ENCODE data around the gene CDC25B. TPM values are rescaled to one million over a fixed set of nuclear protein-coding genes. Genes with fewer than 3 reads are reported as not detected.
A peak's percentile ranks its signal among the peaks of the same experiment; 100 is the strongest.

CDC25B gene
- total and polyA plus RNA-seq, 2 of the 13 experiments (the other 11 are each of a cell fraction or from before 2014, with no cell fraction given): 14.5 to 19.4 TPM

DNA sequence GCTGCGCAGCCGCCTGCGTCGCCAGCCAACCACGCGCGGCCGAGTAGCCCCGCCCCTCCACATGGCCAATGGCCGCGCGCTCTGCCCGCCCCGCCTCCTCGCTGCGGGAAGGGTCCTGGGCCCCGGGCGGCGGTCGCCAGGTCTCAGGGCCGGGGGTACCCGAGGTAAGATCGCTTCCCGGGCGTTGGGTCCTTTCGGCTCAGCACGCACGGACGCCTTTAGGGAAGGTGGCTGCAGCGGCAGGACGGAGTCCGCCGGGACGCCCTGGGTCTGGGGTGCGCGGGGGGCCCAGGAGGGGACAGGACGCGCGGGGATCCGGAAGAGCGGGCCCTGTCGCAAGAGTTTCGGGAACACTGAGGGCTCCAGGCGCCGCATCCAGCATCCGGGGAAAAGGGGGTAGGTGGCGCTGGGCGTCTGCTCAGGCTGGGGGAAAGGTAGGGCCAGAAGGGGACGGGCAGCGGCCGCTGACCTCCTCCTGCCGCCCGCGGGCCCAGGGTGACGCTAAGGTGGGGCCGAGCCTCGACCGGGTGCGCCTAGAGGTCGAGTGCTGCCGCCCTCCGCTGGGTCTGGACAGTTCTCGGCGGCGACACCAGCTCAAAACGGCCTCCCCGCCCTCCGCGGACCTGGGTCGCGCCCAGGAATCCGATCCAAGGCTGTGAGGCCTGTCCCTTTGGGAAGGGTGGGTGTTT is 50.8 kb downstream of the CDC25B start, which contains the start of gene MAVS (continued):
- peak; percentile 94 for TF ChIP-seq KDM4B (CRISPR knock-in tag; IDR thresholded peaks at IDR 0.05)
- TF ChIP-seq, protein P1, sequence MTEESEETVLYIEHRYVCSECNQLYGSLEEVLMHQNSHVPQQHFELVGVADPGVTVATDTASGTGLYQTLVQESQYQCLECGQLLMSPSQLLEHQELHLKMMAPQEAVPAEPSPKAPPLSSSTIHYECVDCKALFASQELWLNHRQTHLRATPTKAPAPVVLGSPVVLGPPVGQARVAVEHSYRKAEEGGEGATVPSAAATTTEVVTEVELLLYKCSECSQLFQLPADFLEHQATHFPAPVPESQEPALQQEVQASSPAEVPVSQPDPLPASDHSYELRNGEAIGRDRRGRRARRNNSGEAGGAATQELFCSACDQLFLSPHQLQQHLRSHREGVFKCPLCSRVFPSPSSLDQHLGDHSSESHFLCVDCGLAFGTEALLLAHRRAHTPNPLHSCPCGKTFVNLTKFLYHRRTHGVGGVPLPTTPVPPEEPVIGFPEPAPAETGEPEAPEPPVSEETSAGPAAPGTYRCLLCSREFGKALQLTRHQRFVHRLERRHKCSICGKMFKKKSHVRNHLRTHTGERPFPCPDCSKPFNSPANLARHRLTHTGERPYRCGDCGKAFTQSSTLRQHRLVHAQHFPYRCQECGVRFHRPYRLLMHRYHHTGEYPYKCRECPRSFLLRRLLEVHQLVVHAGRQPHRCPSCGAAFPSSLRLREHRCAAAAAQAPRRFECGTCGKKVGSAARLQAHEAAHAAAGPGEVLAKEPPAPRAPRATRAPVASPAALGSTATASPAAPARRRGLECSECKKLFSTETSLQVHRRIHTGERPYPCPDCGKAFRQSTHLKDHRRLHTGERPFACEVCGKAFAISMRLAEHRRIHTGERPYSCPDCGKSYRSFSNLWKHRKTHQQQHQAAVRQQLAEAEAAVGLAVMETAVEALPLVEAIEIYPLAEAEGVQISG (CRISPR knock-in tag; IDR thresholded peaks at IDR 0.05): peak; percentile 88
- TF ChIP-seq PCBP1 (IDR thresholded peaks at IDR 0.05; ENCODE audit: borderline replicate concordance, low read depth, low read length): no peak
- peak; percentile 6; the same call in 1 of the 2 replicates for TF ChIP-seq ZNF615 (CRISPR knock-in tag; IDR thresholded peaks at IDR 0.05; ENCODE audit: borderline replicate concordance)
- TF ChIP-seq, protein P2, sequence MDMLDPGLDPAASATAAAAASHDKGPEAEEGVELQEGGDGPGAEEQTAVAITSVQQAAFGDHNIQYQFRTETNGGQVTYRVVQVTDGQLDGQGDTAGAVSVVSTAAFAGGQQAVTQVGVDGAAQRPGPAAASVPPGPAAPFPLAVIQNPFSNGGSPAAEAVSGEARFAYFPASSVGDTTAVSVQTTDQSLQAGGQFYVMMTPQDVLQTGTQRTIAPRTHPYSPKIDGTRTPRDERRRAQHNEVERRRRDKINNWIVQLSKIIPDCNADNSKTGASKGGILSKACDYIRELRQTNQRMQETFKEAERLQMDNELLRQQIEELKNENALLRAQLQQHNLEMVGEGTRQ (IDR thresholded peaks at IDR 0.05; ENCODE audit: low read depth, low read length): no peak
- TF ChIP-seq, protein P2 (CRISPR knock-in tag; IDR thresholded peaks at IDR 0.05; ENCODE audit: borderline replicate concordance): peak; percentile 16; the same call in 1 of the 2 replicates
- peak; percentile 89 for TF ChIP-seq ZNF333 (CRISPR knock-in tag; IDR thresholded peaks at IDR 0.05; ENCODE audit: borderline replicate concordance)
- TF ChIP-seq, protein P3, sequence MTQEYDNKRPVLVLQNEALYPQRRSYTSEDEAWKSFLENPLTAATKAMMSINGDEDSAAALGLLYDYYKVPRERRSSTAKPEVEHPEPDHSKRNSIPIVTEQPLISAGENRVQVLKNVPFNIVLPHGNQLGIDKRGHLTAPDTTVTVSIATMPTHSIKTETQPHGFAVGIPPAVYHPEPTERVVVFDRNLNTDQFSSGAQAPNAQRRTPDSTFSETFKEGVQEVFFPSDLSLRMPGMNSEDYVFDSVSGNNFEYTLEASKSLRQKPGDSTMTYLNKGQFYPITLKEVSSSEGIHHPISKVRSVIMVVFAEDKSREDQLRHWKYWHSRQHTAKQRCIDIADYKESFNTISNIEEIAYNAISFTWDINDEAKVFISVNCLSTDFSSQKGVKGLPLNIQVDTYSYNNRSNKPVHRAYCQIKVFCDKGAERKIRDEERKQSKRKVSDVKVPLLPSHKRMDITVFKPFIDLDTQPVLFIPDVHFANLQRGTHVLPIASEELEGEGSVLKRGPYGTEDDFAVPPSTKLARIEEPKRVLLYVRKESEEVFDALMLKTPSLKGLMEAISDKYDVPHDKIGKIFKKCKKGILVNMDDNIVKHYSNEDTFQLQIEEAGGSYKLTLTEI (CRISPR knock-in tag; conservative IDR thresholded peaks at IDR 0.05): no peak
- TF ChIP-seq ZNF747 (CRISPR knock-in tag; IDR thresholded peaks at IDR 0.05; ENCODE audit: borderline replicate concordance): peak; percentile 97
- TF ChIP-seq SNRNP70 (IDR thresholded peaks at IDR 0.05; ENCODE audit: low read depth, low read length): no peak
- TF ChIP-seq TCF7 (IDR thresholded peaks at IDR 0.05; ENCODE audit: low read depth): no peak
- peak; percentile 93 for TF ChIP-seq HDAC1 (CRISPR knock-in tag; IDR thresholded peaks at IDR 0.05)
- no peak for TF ChIP-seq ATF1 (CRISPR knock-in tag; IDR thresholded peaks at IDR 0.05)
- TF ChIP-seq, protein P4, sequence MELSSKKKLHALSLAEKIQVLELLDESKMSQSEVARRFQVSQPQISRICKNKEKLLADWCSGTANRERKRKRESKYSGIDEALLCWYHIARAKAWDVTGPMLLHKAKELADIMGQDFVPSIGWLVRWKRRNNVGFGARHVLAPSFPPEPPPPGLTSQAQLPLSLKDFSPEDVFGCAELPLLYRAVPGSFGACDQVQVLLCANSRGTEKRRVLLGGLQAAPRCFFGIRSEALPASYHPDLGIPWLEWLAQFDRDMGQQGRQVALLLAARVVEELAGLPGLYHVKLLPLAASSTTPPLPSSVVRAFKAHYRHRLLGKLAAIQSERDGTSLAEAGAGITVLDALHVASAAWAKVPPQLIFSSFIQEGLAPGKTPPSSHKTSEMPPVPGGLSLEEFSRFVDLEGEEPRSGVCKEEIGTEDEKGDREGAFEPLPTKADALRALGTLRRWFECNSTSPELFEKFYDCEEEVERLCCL (CRISPR knock-in tag; IDR thresholded peaks at IDR 0.05; ENCODE audit: borderline replicate concordance): peak; percentile 95
- TF ChIP-seq TAF15 (IDR thresholded peaks at IDR 0.05; ENCODE audit: low read depth, low read length, poor library complexity, severe bottlenecking): no peak
- TF ChIP-seq ZSCAN12 (CRISPR knock-in tag; IDR thresholded peaks at IDR 0.05): peak; percentile 54; the same call in 1 of the 2 replicates
- TF ChIP-seq, protein P5, sequence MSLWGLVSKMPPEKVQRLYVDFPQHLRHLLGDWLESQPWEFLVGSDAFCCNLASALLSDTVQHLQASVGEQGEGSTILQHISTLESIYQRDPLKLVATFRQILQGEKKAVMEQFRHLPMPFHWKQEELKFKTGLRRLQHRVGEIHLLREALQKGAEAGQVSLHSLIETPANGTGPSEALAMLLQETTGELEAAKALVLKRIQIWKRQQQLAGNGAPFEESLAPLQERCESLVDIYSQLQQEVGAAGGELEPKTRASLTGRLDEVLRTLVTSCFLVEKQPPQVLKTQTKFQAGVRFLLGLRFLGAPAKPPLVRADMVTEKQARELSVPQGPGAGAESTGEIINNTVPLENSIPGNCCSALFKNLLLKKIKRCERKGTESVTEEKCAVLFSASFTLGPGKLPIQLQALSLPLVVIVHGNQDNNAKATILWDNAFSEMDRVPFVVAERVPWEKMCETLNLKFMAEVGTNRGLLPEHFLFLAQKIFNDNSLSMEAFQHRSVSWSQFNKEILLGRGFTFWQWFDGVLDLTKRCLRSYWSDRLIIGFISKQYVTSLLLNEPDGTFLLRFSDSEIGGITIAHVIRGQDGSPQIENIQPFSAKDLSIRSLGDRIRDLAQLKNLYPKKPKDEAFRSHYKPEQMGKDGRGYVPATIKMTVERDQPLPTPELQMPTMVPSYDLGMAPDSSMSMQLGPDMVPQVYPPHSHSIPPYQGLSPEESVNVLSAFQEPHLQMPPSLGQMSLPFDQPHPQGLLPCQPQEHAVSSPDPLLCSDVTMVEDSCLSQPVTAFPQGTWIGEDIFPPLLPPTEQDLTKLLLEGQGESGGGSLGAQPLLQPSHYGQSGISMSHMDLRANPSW (CRISPR knock-in tag; IDR thresholded peaks at IDR 0.05; ENCODE audit: borderline replicate concordance): no peak
- peak; percentile 73 for TF ChIP-seq GATAD1 (CRISPR knock-in tag; IDR thresholded peaks at IDR 0.05)

Data from HepG2 (cell line).